A673 (cell line): ENCODE data around the gene MISP. TPM values are rescaled to one million over a fixed set of nuclear protein-coding genes. Genes with fewer than 3 reads are reported as not detected.
"Not testable (repeated sequence)": the region's sequence is repeated elsewhere in the genome, so short reads cannot be mapped to it uniquely, and the experiment has no call there.

Experiments
- BruUV-seq: library from RNA; stranded (reverse); fragments of 400-500 nt; replicated peaks from 2 replicates; lab custom pipeline; 2021; lab: Mats Ljungman, UMichigan
- CTCF ChIA-PET: fragments of 300-600 bp; sonication (Branson Sonifier 250); formaldehyde crosslinking; loops from one replicate; lab custom pipeline; 2022; ENCODE audit warnings: antibody characterized with exemption; lab: Charles Lee
- POLR2A ChIA-PET: fragments of 300-600 bp; sonication (Branson Sonifier 250); formaldehyde crosslinking; loops from one replicate; lab custom pipeline; 2022; ENCODE audit warnings: antibody characterized with exemption; ENCODE audit not compliant: low non-redundant PET; lab: Charles Lee
- DNase-seq: peaks from one replicate; pipeline ENCODE4 v3.0.0-alpha.2; 2015; ENCODE audit warnings: low spot score
- H3K27ac ChIP-seq: fragments of 200-600 bp; sonication (generic); 2 replicates; pipeline ENCODE4 v1.5.1; 2016; ENCODE audit warnings: mixed run types, low read depth, mild to moderate bottlenecking, mixed read lengths, antibody characterized with exemption, low read length; ENCODE audit not compliant: poor library complexity, severe bottlenecking
- H3K27me3 ChIP-seq: fragments of 200-600 bp; sonication (generic); replicated peaks from 2 replicates; pipeline ENCODE4 v1.6.1; 2017; ENCODE audit warnings: mixed run types, low read depth, mild to moderate bottlenecking, mixed read lengths, antibody characterized with exemption, low read length; ENCODE audit not compliant: insufficient read depth, poor library complexity
- H3K36me3 ChIP-seq: fragments of 200-600 bp; sonication (generic); 2 replicates; pipeline ENCODE4 v1.6.1; 2016; ENCODE audit warnings: mixed run types, mild to moderate bottlenecking, mixed read lengths, antibody characterized with exemption, low read length; ENCODE audit not compliant: insufficient read depth, poor library complexity, severe bottlenecking
- H3K4me1 ChIP-seq: fragments of 200-600 bp; sonication (generic); 2 replicates; pipeline ENCODE4 v1.6.1; 2017; ENCODE audit warnings: mixed run types, mild to moderate bottlenecking, mixed read lengths, antibody characterized with exemption, low read length; ENCODE audit not compliant: insufficient read depth, poor library complexity, severe bottlenecking
- H3K4me3 ChIP-seq: fragments of 200-600 bp; sonication (generic); 2 replicates; pipeline ENCODE4 v1.5.1; 2016; ENCODE audit warnings: low read depth, mixed run types, mild to moderate bottlenecking, mixed read lengths, low read length; ENCODE audit not compliant: poor library complexity, severe bottlenecking
- H3K9me3 ChIP-seq: fragments of 200-600 bp; sonication (generic); 2 replicates; pipeline ENCODE4 v1.6.1; 2016; ENCODE audit warnings: mixed run types, low read depth, mild to moderate bottlenecking, mixed read lengths, antibody characterized with exemption, low read length; ENCODE audit not compliant: poor library complexity, severe bottlenecking
- EZH2 ChIP-seq: fragments of 200-600 bp; sonication (generic); IDR thresholded peaks from 2 replicates; pipeline ENCODE4 v1.6.1; 2017; ENCODE audit warnings: borderline replicate concordance, low read depth, mild to moderate bottlenecking, mixed read lengths, antibody characterized with exemption, low read length; ENCODE audit not compliant: poor library complexity, severe bottlenecking
- intact Hi-C: fragments of 100-400 bp; cut with micrococcal nuclease; formaldehyde crosslinking; loops from one replicate; pipeline ENCODE4 v1.10.0; 2022; ENCODE audit not compliant: unreplicated experiment
- total RNA-seq: library from RNA; stranded (reverse); gene quantifications from 2 replicates; pipeline ENCODE4 v1.2.3, GENCODE V29; 2021
- TF ChIP-seq, protein P1 (sequence below): fragments of 300-800, 200-600 bp; sonication (generic); conservative IDR thresholded peaks from 2 replicates; pipeline ENCODE4 v1.5.1; 2017; ENCODE audit warnings: low read depth, mild to moderate bottlenecking, antibody characterized with exemption, low read length, moderate library complexity, mixed read lengths

Gene MISP
- total RNA-seq, 1 experiment from 2014 or later, result 0.11 TPM

- TF ChIP-seq, protein P1, sequence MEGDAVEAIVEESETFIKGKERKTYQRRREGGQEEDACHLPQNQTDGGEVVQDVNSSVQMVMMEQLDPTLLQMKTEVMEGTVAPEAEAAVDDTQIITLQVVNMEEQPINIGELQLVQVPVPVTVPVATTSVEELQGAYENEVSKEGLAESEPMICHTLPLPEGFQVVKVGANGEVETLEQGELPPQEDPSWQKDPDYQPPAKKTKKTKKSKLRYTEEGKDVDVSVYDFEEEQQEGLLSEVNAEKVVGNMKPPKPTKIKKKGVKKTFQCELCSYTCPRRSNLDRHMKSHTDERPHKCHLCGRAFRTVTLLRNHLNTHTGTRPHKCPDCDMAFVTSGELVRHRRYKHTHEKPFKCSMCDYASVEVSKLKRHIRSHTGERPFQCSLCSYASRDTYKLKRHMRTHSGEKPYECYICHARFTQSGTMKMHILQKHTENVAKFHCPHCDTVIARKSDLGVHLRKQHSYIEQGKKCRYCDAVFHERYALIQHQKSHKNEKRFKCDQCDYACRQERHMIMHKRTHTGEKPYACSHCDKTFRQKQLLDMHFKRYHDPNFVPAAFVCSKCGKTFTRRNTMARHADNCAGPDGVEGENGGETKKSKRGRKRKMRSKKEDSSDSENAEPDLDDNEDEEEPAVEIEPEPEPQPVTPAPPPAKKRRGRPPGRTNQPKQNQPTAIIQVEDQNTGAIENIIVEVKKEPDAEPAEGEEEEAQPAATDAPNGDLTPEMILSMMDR, result no peak
- no peak for TF ChIP-seq EZH2
- Histone ChIP-seq H3K4me1 (no peaks in the 10 kb centered on the region), H3K9me3 (no peaks in the 10 kb centered on the region), H3K27ac (no peak overlapping the region), H3K36me3 (no peaks in the 10 kb centered on the region), H3K4me3 (no peak overlapping the region), H3K27me3 (no peaks in the 10 kb centered on the region)
- ChIA-PET CTCF (no interaction called here), POLR2A (no interaction called here)
- no TSS peak for BruUV-seq
- intact Hi-C loops, result no loop called here
- DNase-seq, result no peak
Observed at GRCh38 chr19:738509-739128, 12.3 kb upstream of the MISP start.

DNA sequence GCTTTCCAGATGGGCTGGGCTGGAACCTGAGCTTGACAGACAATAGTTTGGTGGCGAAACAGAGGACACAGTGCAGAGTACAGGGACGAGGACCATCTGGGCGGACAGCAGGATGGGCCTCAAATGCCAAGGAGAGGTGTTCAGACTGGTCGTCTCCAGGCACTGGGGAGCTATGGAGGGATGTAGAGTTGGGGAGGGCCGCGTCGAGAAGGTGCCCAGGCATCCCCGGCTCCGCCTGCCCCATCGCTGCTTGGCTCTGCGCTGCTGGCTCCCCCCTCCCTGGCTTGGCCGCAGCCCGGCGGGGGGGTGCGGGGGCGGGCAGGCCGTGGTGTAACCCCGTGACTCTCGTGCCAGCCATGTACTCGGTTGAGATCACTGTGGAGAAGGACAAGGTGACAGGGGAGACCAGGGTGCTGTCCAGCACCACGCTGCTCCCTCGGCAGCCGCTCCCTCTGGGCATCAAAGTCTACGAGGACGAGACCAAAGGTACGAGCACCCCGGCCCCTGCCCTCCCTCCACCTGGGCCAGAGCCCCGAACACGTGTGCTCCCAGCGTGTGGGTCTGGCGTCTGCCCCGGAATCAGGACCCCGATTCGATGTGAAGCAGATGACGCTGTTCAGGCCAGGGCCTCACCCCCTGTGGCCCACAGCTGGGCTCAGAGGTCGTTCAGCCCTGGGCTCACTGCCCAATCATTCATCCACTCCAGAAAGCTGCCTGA, 10.8 kb upstream of the MISP start:
- Histone ChIP-seq H3K27me3 (no peaks in the 10 kb centered on the region), H3K4me1 (no peaks in the 10 kb centered on the region), H3K9me3 (no peaks in the 10 kb centered on the region), H3K4me3 (no peak overlapping the region), H3K27ac (no peak overlapping the region), H3K36me3 (no peaks in the 10 kb centered on the region)
- intact Hi-C loops, result no loop called here
- CTCF ChIA-PET, result no interaction called here
- BruUV-seq, result no TSS peak
- no peak for DNase-seq
- POLR2A ChIA-PET, result interaction anchor here (0.6 to 0.7 kb wide), 2 partner anchors 22 to 59 kb away, joined by 3 to 24 read pairs; no protein-coding TSS in a partner anchor
- TF ChIP-seq EZH2, result no peak
- TF ChIP-seq, protein P1, result no peak

- intact Hi-C loops, H3K27ac ChIP-seq, BruUV-seq, DNase-seq, CTCF ChIA-PET, H3K9me3 ChIP-seq, H3K27me3 ChIP-seq, H3K4me3 ChIP-seq, H3K36me3 ChIP-seq, H3K4me1 ChIP-seq: not testable (repeated sequence)
- POLR2A ChIA-PET, result interaction anchor here (0.7 kb wide), 1 partner anchor 23 kb away, joined by 24 read pairs; no protein-coding TSS in a partner anchor
Observed at GRCh38 chr19:740816-741505, 10.0 kb upstream of the MISP start.
